GM19467 (cell line): ENCODE measurements around the gene LOXHD1.

Experiments
- ATAC-seq: cut with Tn5 transposase; IDR thresholded peaks from one replicate; pipeline ENCODE4 v1.9.1; 2021; ENCODE audit warnings: mild to moderate bottlenecking, moderate library complexity; ENCODE audit not compliant: unreplicated experiment

LOXHD1 gene

GRCh38 chr18:46554406-46555080 lies 102.5 kb downstream of the LOXHD1 start:
- ATAC-seq: no peak

GRCh38 chr18:46550609-46551008 lies 106.4 kb downstream of the LOXHD1 start:
- ATAC-seq: no peak

GRCh38 chr18:46547520-46547919 lies 109.5 kb downstream of the LOXHD1 start:
- ATAC-seq: no peak

- no peak for ATAC-seq
These were observed 110.8 kb downstream of the LOXHD1 start for GRCh38 chr18:46546111-46546640.

- ATAC-seq: no peak
These were observed 114.5 kb downstream of the LOXHD1 start for GRCh38 chr18:46542545-46542944.

GRCh38 chr18:46541626-46542189 lies 115.3 kb downstream of the LOXHD1 start:
- ATAC-seq: no peak

GRCh38 chr18:46538376-46538775 lies 118.6 kb downstream of the LOXHD1 start:
- no peak for ATAC-seq

- no peak for ATAC-seq
These were observed 120.7 kb downstream of the LOXHD1 start for GRCh38 chr18:46536215-46536874.

GRCh38 chr18:46531482-46531881 lies 125.5 kb downstream of the LOXHD1 start:
- ATAC-seq: no peak

GRCh38 chr18:46528037-46528436 lies 129.0 kb downstream of the LOXHD1 start:
- ATAC-seq: no peak

GRCh38 chr18:46519870-46520269 lies 137.2 kb downstream of the LOXHD1 start:
- ATAC-seq: no peak

- ATAC-seq: no peak
These were observed 138.6 kb downstream of the LOXHD1 start for GRCh38 chr18:46518438-46518837.

GRCh38 chr18:46516555-46516954 lies 140.5 kb downstream of the LOXHD1 start:
- no peak for ATAC-seq

- no peak for ATAC-seq
These were observed 146.6 kb downstream of the LOXHD1 start for GRCh38 chr18:46510386-46510785.

- ATAC-seq: no peak
These were observed 147.5 kb downstream of the LOXHD1 start for GRCh38 chr18:46509530-46509929.

- ATAC-seq: no peak
These were observed 149.9 kb downstream of the LOXHD1 start for GRCh38 chr18:46506974-46507586.

- ATAC-seq: no peak
These were observed 154.6 kb downstream of the LOXHD1 start for GRCh38 chr18:46502444-46502843.

- no peak for ATAC-seq
These were observed 159.9 kb downstream of the LOXHD1 start for GRCh38 chr18:46497129-46497528.

GRCh38 chr18:46488471-46489213 lies 168.4 kb downstream of the LOXHD1 start:
- ATAC-seq: no peak

GRCh38 chr18:46485675-46486194 lies 171.3 kb downstream of the LOXHD1 start:
- ATAC-seq: no peak

- ATAC-seq: no peak
These were observed 172.0 kb downstream of the LOXHD1 start for GRCh38 chr18:46484971-46485370.
